Stomach (tissue), 9 donors: ENCODE measurements around the gene CDC7. TPM values are rescaled to one million over a fixed set of nuclear protein-coding genes. Genes with fewer than 3 reads are reported as not detected.

Experiments used
- DNase-seq, 2 donors: peaks; one replicate each; pipeline versions ENCODE4 v3.0.0 to v3.0.0-alpha.2; 2013 to 2019
- H3K27ac ChIP-seq, 5 donors: fragments of 200-600 bp in 4 of 5; sonication (generic) in 4 of 5; one replicate each; pipeline ENCODE4 v1.5.1; 2013 to 2019; ENCODE audit warnings: mild to moderate bottlenecking in 1 of 5, moderate library complexity in 1 of 5
- H3K27me3 ChIP-seq, 3 donors: fragments of 200-600 bp; sonication (generic); one replicate each; pipeline ENCODE4 v1.5.1; 2017 to 2019; ENCODE audit warnings: mixed run types in 1 of 3
- H3K36me3 ChIP-seq, 4 donors: fragments of 200-600 bp; sonication (generic); 1 replicate in 3 of 4; 2 replicates in 1 of 4; pipeline ENCODE4 v1.5.1; 2016 to 2019
- H3K4me1 ChIP-seq, 4 donors: fragments of 200-600 bp; sonication (generic); one replicate each; pipeline ENCODE4 v1.5.1; 2016 to 2019
- H3K4me3 ChIP-seq, 4 donors: fragments of 200-600 bp; sonication (generic) in 3 of 4; one replicate each; pipeline ENCODE4 v1.5.1; 2016 to 2019; ENCODE audit warnings: mild to moderate bottlenecking in 1 of 4
- H3K9me3 ChIP-seq, 4 donors: fragments of 200-600 bp; sonication (generic); one replicate each; pipeline ENCODE4 v1.5.1; 2016 to 2019
- EP300 ChIP-seq: sonication (generic); formaldehyde crosslinking; IDR thresholded peaks from one replicate; pipeline ENCODE4 v1.6.1; 2017; ENCODE audit warnings: antibody characterized with exemption
- POLR2A ChIP-seq, 4 donors: fragments of 450-650 bp; IDR thresholded peaks; one replicate each; pipeline ENCODE4 v1.6.1; 2016; ENCODE audit warnings: antibody characterized with exemption in 4 of 4, control low read depth in 2 of 4, mild to moderate bottlenecking in 1 of 4, moderate library complexity in 1 of 4
- POLR2AphosphoS5 ChIP-seq, 3 donors: sonication (generic); formaldehyde crosslinking; IDR thresholded peaks; one replicate each; pipeline ENCODE4 v1.6.1; 2016; ENCODE audit warnings: antibody characterized with exemption in 3 of 3
- WGBS, 5 donors: extraction: QIAGEN DNeasy Blood & Tissue Kit in 3 of 5; methylation state at CpG; one replicate each; pipeline versions ENCODE4 v1.1.5 to v1.1.7; 2013 to 2018; 5-methylcytosine and 5-hydroxymethylcytosine counted together
- intact Hi-C: fragments of 100-400 bp; cut with DNase I; formaldehyde crosslinking; loops from one replicate; pipeline ENCODE4 v1.15.1; 2023; ENCODE audit warnings: low total_unique reads
- polyA plus RNA-seq, 3 donors: library from polyadenylated mRNA; stranded (reverse); fragments of 200-250 nt; gene quantifications; one replicate each; pipeline ENCODE4 v1.2.3, GENCODE V29; 2013
- total RNA-seq, 5 donors: library from RNA; depleted of rRNA; stranded (reverse); fragments of >200 nt; gene quantifications; one replicate each; pipeline versions ENCODE4 v1.1.0 to v1.2.3, GENCODE V29; 2014 to 2016
- TF ChIP-seq, protein P1 (sequence below), 7 experiments: fragments of 450-650 bp in 4 of 7; fragments of 200-600 bp in 3 of 7; sonication (generic) in 3 of 7; IDR thresholded peaks; one replicate each; pipeline ENCODE4 v1.5.1; 2016 to 2019; ENCODE audit warnings: antibody characterized with exemption in 7 of 7, control low read depth in 2 of 7, mild to moderate bottlenecking in 1 of 7
- donor health status: healthy with polysubstance abuse.
- donor health status: Bipolar disorder and iron deficiency.
- donor health status: healthy.

Gene CDC7
- total and polyA plus RNA-seq, 8 donors, result 1.3 to 6.6 (median 2.1) TPM; not detected in 1

DNA sequence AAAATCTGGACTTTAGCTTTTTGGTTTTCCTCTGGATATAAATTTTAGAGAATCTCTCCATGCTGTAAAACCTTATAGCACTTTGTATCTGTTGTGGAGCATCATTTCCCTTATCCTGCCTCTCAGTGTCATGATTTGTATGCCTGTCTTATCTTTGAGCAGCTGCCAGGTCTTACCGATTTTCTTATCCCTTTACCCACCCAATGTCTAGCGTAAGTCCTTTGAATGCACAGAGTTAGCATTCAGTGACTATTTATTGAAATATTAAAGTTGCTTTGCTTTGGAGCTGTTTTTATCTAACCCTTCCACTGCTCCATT, 37.3 kb downstream of the CDC7 start:
- intact Hi-C loops, result no loop called here
- H3K27ac ChIP-seq, result peak overlapping the region in 1 of 5 donors; percentile 34
- 63 to 90% (median 71%) methylated on average over 2 of the region's 2 CpGs for WGBS, 5 donors

DNA sequence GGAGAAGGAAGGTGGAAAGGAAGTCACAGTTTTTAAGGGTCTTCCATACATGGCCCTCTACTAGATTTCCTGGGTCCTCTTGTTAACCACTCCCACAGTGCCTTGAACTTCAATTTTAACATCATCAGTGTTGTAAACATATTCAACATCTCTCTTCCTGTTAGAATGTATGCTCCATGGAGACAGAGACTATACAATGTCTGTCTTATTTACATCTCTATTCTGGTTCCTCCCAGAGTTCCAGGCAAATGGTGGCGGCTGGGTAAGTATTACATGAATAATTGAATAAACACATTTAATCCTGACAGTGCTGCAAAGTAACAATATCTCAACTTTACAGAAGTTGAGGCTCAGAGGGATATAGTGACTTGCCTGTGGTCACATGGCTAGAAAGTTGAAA, 40.3 kb downstream of the CDC7 start:
- Histone ChIP-seq H3K27ac (no peak overlapping the region), H3K9me3 (no peaks in the 10 kb centered on the region), H3K27me3 (peaks cover 0 to 3% (median 0%) of the 10 kb centered on the region in 3 donors), H3K36me3 (no peaks in the 10 kb centered on the region), H3K4me1 (peaks cover 0 to 15% (median 6%) of the 10 kb centered on the region in 4 donors), H3K4me3 (no peak overlapping the region)
- intact Hi-C loops, result no loop called here
- DNase-seq, result no peak
- no peak for TF ChIP-seq EP300
- WGBS, 5 donors, result 71 to 94% (median 93%) methylated on average over 1 of the region's 1 CpG

More for the DNA sequence above, 37.3 kb downstream of the CDC7 start:
- no peak for DNase-seq
- Histone ChIP-seq H3K27me3 (no peaks in the 10 kb centered on the region), H3K4me1 (peaks cover 0 to 15% (median 6%) of the 10 kb centered on the region in 4 donors), H3K4me3 (no peak overlapping the region), H3K9me3 (no peaks in the 10 kb centered on the region), H3K36me3 (no peaks in the 10 kb centered on the region)
- TF ChIP-seq, protein P1, sequence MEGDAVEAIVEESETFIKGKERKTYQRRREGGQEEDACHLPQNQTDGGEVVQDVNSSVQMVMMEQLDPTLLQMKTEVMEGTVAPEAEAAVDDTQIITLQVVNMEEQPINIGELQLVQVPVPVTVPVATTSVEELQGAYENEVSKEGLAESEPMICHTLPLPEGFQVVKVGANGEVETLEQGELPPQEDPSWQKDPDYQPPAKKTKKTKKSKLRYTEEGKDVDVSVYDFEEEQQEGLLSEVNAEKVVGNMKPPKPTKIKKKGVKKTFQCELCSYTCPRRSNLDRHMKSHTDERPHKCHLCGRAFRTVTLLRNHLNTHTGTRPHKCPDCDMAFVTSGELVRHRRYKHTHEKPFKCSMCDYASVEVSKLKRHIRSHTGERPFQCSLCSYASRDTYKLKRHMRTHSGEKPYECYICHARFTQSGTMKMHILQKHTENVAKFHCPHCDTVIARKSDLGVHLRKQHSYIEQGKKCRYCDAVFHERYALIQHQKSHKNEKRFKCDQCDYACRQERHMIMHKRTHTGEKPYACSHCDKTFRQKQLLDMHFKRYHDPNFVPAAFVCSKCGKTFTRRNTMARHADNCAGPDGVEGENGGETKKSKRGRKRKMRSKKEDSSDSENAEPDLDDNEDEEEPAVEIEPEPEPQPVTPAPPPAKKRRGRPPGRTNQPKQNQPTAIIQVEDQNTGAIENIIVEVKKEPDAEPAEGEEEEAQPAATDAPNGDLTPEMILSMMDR (IDR thresholded peaks at IDR 0.05), result no peak
- TF ChIP-seq POLR2AphosphoS5 (IDR thresholded peaks at IDR 0.05), result no peak
- no peak for TF ChIP-seq EP300
- TF ChIP-seq POLR2A (IDR thresholded peaks at IDR 0.05), result no peak

DNA sequence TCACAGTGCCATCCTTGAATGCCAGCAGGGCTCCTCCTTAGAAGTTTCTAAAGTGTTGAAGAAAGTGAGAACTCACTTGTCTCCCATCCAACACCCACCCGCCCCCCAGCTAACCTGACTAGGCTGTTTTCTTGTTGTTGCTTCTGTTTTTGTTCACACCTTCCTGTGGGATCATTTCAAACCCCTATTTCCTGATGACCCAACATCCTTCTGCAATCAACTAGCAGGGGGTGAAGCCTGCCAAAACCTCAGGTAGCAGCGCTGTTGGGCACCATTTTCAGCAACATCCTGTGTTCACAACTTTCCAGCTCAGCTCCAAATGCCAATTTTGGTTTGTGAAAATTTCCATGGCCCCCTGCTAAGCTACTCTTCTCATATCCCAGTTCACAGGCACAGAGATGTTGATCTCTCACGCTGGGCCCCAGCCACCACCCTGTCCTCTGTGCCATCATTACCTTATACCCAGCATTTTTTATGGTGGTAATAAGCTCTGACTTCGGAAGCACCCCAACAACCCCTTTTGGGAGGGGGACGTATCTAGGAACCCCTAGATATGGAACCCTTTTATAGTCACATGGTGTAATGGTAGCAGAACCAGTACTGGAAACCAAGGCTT, 41.4 kb downstream of the CDC7 start:
- Histone ChIP-seq H3K36me3 (no peaks in the 10 kb centered on the region), H3K27ac (no peak overlapping the region), H3K4me1 (peaks cover 0 to 11% (median 4%) of the 10 kb centered on the region in 4 donors), H3K4me3 (no peak overlapping the region), H3K27me3 (peaks cover 0 to 7% (median 0%) of the 10 kb centered on the region in 3 donors), H3K9me3 (no peaks in the 10 kb centered on the region)
- TF ChIP-seq EP300 (no peak), POLR2A (IDR thresholded peaks at IDR 0.05) (no peak), POLR2AphosphoS5 (IDR thresholded peaks at IDR 0.05) (no peak)
- TF ChIP-seq, protein P1 (IDR thresholded peaks at IDR 0.05), result no peak
- WGBS, 5 donors, result 74 to 84% (median 78%) methylated on average over 5 of the region's 5 CpGs
- no peak for DNase-seq
- intact Hi-C loops, result no loop called here

DNA sequence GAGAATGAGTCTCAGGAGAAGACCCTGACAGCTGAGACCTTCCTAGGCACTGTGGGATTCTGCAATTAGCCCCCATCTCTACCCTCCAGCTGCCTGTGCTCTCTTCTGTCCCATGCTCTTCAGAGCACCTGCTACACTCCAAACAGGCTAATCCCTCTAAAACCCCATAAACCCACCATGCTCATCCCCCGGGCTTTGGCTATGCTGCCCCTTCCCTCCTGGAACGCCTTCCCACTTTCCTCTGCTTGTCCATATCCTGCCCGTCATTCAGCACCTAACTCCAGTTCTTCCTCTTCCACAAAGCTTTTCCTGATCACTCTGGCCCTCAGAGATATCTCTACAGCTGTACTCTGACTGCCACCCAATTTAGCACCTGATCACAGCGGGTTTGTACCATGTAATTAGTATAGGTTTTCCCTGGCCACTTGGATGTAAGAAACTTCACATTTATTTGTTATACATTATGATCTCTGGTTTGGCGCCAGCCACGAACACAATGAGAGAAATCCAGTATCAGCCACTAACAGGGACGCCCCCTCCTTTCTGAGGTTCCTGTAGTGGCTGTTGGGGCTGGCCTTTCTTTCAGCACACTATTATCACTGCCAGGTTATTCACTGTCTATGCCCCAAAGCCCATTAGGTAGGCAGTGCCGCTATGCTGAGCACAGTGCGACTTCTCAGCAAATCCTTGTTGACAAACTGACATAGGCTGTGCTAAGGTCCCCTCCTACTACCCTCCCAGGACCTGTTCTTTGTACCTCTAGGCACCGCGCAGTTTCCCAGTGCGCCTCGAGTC, 45.1 kb downstream of the CDC7 start:
- WGBS, 5 donors, result 82 to 87% (median 84%) methylated on average over 13 of the region's 13 CpGs
- Histone ChIP-seq H3K27ac (no peak overlapping the region), H3K4me1 (no peaks in the 10 kb centered on the region), H3K9me3 (no peaks in the 10 kb centered on the region), H3K4me3 (no peak overlapping the region), H3K36me3 (no peaks in the 10 kb centered on the region), H3K27me3 (peaks cover 0 to 7% (median 0%) of the 10 kb centered on the region in 3 donors)
- intact Hi-C loops, result no loop called here
- no peak for DNase-seq
- no peak for TF ChIP-seq POLR2AphosphoS5 (IDR thresholded peaks at IDR 0.05)
- no peak for TF ChIP-seq EP300
- TF ChIP-seq POLR2A (IDR thresholded peaks at IDR 0.05), result no peak
- TF ChIP-seq, protein P1 (IDR thresholded peaks at IDR 0.05), result no peak

DNA sequence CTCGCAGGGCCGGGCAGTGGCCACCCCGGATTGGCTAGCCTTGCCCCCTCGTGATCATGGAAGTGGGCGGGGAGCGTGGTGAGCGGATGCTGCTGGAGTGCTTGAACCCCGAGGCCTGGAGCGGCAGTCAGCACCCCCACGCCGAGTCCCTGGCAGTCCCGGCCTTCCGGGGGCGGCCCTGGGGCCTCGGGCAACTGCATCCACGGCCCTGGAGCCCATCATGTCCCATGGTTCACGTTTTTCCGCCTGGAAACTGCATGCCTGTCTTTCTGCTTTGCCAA, 45.6 kb downstream of the CDC7 start:
- 77 to 88% (median 82%) methylated on average over 14 to 18 of the region's 18 CpGs for WGBS, 5 donors
- H3K36me3 ChIP-seq, result no peaks in the 10 kb centered on the region
- peaks cover 0 to 7% (median 0%) of the 10 kb centered on the region in 3 donors for H3K27me3 ChIP-seq
- no peak overlapping the region for H3K4me3 ChIP-seq
- intact Hi-C loops, result no loop called here
- no peaks in the 10 kb centered on the region for H3K4me1 ChIP-seq
- H3K27ac ChIP-seq, result no peak overlapping the region
- no peak for TF ChIP-seq POLR2AphosphoS5 (IDR thresholded peaks at IDR 0.05)
- TF ChIP-seq, protein P1 (IDR thresholded peaks at IDR 0.05), result no peak
- no peak for TF ChIP-seq POLR2A (IDR thresholded peaks at IDR 0.05)
- H3K9me3 ChIP-seq, result no peaks in the 10 kb centered on the region
- no peak for DNase-seq
